Inflammatory macrophage treated with lipopolysaccharide for 4 hours (primary cell): Measurements from ENCODE around the gene SPAM1.
A peak's percentile ranks its signal among the peaks of the same experiment; 100 is the strongest.
"Not testable (repeated sequence)": the region's sequence is repeated elsewhere in the genome, so short reads cannot be mapped to it uniquely, and the experiment has no call there.

Experiments used
- DNase-seq: peaks from one replicate; pipeline ENCODE4 v3.0.0-alpha.2; 2020

SPAM1 gene, protein sequence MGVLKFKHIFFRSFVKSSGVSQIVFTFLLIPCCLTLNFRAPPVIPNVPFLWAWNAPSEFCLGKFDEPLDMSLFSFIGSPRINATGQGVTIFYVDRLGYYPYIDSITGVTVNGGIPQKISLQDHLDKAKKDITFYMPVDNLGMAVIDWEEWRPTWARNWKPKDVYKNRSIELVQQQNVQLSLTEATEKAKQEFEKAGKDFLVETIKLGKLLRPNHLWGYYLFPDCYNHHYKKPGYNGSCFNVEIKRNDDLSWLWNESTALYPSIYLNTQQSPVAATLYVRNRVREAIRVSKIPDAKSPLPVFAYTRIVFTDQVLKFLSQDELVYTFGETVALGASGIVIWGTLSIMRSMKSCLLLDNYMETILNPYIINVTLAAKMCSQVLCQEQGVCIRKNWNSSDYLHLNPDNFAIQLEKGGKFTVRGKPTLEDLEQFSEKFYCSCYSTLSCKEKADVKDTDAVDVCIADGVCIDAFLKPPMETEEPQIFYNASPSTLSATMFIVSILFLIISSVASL

DNA sequence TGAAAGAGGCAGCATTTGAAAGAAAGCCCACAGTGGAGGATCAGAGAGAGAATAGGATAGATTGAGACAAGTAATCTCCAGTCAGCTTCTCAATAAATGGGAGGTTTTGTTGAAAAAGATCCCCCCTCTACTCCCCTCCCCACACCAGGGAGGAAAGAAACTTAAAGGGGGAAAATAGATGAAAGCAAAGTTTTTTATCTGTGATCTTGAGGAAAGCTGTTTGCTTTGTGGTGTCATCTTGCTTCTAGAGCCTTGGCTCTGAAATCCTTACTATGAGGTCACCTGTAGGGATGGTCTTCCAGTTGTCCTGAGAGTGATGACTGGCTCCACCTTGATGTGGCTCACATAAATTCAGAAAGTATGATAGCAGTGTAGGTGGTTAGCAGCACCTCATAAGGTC is at the start of gene SPAM1:
SPAM1 (plus strand) TSS at position 301 of the 400 bp plus-strand sequence. CDS start 28,330 bp downstream, outside the sequence.
- no peak for DNase-seq

DNA sequence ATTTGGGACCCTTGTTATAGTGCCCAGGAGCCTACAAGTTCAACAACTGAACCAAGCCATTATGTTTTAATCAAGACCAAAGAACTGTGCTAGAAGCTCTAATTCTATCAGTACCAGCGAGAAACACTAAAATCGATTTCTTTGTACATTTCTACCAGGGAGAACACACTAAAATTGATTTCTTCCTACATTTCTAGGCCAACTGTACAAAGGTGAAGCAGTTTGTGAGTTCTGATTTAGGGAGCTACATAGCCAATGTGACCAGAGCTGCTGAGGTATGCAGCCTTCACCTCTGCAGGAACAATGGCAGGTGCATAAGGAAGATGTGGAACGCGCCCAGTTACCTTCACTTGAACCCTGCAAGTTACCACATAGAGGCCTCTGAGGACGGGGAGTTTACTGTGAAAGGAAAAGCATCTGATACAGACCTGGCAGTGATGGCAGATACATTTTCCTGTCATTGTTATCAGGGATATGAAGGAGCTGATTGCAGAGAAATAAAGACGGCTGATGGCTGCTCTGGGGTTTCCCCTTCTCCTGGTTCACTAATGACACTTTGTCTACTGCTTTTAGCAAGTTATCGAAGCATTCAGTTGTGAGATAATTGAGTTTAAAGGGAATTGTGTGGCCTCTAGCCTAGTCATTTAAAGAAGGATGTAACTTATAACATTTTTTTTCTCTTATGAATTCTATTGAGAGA is 48.3 kb upstream of the SPAM1 start:
- DNase-seq, result no peak

DNA sequence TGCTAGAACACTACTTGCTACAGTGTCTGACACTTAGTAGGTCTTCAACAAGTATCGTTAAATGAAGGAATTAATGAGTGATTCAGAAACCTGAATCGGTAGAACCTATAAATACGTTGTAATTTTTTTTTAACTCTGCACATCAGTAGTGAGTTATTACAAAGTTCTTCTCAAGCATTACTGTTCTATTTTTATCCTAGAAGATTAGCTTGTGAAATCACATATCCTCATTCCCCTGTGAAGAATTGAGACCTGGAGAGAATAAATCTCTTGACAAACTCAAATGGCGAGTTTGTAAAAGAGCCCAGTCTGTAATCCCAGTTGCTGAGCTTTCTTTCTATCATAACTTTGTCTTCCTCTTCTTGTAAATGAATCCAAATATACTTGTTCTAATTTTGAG is 45.4 kb upstream of the SPAM1 start:
- no peak for DNase-seq

DNA sequence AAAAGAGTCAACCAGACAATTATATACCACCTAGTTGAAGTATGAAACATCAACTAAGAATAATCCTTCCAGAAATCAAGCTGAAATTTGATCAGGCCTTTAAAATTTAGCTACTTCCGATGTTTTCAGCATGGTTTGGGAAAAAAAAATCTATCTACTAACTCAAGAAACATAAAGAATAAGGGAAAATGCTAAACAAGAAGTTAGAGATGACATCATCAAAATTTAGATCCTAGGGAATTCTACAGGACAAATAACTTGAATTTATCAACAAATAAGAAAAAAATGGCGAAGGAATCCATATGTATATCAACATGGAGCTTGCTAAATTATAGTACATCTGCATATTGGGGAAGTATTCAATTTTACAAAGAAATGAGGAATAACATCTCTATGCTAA is 43.7 kb upstream of the SPAM1 start:
- no peak for DNase-seq

DNA sequence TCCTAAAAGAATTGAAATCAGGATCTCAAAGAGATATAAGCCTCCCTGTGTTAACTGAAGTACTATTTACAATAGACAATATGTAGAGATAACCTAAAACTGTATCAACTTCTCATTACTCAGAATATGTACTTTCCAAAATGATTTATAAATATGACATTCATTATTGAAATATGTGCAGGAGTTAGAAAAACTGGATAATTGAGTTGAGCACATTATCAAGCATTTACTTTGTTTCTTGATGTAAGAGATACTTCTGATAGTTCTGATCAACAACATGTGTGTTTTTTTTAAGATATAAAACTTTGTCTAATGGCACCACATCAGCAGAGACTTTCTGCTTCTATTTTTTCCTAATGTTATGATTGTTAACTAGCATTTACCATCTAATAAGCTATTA is 41.9 kb upstream of the SPAM1 start:
- DNase-seq, result no peak

DNA sequence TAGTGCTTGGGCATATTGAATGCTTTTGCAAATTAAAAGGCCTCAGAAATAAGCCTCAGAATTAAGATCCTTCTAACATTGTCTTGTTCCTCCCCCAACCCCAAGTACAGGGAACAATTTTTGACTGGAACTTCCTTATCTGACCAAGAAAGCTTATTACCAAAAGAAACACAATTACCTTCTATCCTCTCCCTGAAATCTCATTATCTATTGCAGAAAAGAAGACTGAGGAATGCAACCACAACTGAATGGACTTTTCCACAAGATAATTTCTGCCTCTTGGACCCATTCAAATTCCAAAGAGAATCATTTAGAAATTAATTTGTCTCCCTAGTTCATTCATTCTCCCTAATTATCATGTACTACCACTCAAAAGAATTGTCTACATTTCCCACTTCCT is 36.8 kb upstream of the SPAM1 start:
- no peak for DNase-seq

DNA sequence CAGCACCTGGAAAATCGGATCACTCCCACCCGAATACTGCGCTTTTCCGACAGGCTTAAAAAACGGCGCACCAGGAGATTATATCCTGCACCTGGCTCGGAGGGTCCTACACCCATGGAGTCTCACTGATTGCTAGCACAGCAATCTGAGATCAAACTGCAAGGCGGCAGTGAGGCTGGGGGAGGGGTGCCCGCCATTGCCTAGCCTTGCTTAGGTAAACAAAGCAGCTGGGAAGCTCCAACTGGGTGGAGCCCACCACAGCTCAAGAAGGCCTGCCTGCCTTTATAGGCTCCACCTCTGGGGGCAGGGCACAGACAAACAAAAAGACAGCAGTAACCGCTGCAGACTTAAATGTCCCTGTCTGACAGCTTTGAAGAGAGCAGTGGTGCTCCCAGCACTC is 30.3 kb upstream of the SPAM1 start:
- not testable (repeated sequence) for DNase-seq

DNA sequence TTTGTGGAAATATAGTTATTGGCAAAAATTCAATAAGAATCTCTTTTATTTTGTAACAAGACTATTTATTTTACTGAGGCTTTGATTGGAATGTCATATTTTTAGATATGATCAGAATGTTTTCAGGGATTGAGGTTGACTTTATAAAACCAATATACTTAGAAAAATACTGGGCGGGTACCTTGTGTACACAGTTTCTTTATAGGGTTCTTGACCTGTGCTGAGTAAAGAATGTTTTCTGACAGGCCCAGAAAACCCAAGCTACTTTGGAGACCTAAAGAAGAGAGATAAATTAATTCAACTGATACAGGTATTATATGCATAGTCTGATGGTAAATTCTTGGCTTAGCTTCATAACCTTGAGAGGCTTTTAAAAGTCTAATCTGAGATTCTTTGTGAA is 23.9 kb upstream of the SPAM1 start:
- DNase-seq, result no peak

DNA sequence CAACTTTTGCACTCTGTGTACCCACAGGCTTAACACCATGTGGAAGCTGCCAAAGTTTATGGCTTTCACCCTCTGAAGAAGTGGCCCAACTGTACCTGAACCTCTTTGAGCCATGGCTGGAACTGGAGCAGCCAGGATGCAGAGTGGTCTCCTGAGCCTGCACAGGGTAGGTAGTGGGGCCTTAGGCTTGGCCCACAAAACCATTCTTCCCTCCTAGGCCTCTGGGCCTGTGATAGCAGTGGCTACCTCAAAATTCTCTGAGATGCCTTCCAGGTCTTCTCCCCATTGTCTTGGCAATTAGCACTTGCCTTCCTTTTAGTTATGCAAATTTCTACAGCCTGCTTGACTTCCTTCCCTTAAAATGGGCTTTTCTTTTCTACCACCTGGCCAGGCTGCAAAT is 19.3 kb upstream of the SPAM1 start:
- DNase-seq, result no peak

DNA sequence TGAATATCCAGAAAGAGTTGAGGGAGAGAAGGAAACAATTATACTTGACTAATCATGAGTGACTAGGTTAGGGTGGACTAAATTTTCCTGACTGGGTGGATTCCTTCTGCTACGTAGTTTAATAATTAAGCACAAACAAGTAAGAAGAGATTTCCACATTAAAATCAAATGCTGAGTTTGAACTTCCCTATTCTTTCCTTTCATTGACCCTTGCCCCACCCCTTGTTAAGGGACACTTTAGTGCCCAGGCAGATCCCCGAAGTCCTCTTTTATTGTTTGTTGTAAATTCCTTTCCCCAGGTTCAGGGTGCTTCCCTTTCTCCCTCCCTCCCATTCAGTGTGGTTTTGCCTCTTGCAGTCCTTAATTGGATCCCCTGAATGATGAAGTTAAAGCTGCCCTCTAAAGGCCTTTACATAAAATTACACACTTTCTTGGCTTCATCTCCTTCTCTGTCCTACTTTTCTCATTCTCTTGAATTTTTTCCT is 8.8 kb upstream of the SPAM1 start:
- DNase-seq, result peak; percentile 10

DNA sequence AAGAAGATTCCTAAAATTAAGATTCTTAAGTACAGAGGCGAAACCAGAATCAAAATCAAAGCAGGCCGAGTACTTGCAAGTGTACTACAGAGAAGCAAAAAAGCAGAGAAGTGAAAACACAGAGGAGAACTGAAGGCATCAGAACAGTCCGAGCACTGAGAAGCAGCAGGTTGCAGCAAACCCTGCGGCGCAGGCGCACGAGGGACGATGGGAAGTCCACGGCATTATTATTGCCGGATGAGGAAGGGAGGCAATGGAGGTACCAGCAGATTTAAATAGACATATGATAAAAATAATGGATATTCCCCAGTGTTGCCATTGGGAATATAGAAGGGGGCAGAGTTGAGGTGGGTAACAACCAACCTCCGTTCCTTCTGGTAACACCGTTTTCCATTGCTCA is 7.2 kb upstream of the SPAM1 start:
- no peak for DNase-seq

DNA sequence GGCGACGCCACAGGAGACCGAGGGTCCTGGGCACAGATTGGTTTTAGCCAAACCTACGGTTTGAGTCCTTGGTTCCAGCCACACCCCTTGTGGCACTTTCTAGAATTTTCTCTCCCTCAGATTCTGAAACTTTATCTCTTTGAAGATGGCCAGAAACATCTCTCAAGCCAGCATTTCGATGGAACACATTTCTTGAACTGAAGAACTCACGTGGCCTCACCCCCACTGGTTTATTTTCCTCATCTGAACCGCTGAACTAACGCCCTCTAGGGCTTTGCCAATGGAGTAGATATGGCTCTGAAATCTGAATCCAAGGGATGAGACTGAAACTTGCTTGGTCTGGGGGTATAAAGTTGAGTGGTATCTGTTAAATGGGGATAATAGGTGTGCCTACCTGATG is 6.7 kb upstream of the SPAM1 start:
- no peak for DNase-seq

DNA sequence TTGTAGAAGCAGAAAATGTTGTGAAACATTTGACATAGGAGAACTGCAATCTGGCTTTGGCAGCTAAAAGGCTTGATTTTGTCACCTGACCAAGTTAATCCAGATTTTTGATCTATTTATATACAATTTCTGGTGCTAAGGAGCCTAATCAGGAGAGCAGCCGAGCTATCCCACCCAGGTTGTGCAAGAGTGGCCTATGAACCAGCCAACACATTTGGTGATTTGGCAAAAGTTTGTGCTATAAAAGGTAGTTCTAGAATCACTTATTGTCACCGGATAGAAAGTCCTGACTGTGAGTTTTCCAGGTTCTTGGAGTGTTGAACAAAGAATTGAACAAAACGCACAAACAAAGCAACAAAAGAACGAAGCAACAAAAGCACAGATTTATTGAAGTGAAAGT is 1.4 kb upstream of the SPAM1 start:
- no peak for DNase-seq

DNA sequence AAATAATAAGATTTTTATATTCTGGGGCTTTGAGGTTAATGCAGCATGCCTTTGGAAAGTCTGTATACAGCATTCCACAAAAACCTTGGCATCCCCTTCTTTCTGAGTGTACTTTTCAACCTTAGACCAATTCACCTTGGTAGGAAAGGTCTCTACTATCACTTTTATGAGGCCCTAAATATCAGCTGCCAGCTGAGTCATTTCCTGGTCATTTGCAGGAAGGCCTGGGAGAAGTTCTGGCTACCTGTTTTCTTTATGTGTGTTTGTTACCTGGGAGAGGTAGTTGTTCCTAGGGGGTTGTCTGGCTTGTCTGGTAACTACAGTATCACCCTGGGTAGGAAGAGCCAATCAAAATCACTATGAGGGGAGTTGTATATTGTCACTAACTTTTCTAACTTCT is 4.1 kb downstream of the SPAM1 start:
- DNase-seq, result no peak

DNA sequence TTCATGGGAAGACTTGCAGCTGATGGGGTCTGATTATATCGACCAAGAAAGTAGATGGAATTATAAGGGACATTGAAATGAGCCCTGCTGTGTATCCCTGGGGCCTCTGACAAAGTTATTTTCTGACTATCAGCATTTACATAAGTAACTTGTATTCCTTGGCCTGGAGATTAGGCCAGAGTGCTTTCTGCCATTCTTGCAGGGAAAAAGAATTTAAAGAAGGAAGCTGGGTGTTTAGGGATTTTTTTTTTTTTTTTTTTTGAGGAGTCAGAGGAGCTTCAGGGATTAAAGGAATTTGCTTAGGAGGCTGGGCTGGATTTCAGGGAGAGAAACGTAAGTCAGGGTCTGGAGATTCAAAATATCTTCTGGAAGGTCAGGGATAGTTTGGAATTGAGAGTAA is 4.6 kb downstream of the SPAM1 start:
- DNase-seq, result no peak

DNA sequence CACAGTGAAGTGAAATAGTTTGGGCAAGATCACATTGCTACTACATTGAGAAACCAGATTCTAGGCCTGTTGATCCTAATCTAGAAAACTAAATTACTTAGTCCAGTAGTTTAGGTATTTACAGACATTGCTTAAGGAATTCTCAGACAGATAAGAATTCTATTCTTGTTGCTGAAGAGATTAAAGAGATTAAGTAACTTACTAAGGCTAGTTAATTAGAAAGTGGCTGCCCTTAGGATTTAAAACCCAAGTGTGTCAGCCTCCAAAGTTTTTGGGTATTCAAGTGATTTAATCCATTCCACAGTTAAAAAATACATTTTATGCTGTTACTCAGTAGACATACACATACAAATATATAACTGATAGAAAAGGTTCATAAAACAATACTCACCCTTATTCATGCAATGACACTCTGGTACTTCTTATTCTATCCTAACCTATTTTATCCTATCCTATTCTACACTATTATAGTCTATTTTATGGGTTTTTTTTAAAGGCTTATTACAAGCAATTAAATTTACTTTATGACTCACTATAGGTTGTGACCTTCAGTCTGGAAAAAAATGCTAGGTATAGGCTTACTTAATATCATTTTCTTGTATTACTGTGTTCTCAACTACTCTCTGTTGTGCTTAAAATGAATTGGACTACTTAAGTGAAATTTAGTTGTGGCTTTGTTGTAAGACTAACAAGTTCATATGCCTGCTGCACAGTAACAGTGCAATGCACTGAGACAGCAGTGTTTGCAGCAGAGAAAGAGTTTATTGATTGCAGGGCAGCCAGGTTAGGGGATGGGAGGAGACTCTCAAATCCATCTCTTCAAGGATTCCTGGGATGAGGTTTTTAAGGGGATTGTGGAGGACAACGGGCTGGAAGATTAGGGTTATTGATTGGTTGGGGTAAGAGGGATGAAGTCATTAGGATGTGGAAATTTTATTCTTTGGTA is 10.7 kb downstream of the SPAM1 start:
- no peak for DNase-seq

DNA sequence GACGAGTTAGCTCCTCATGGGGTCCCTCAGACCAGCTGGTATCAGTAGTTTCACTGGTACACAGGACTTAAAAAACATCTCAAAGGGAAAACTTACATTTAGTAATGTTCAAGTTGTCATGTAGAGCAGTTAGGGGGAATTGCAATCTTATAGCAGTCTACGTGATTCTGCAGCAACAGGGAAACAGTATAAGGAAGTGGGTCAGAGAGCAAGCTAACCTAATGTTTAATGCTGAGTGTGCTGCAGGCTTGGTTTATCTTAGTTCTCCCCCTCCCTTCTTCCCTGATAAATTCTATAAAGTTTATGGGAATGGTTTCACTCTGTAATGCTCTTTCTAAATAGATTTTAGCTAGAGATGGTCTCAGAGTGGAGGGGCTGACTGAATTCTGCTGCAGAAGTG is 11.3 kb downstream of the SPAM1 start:
- DNase-seq, result no peak

DNA sequence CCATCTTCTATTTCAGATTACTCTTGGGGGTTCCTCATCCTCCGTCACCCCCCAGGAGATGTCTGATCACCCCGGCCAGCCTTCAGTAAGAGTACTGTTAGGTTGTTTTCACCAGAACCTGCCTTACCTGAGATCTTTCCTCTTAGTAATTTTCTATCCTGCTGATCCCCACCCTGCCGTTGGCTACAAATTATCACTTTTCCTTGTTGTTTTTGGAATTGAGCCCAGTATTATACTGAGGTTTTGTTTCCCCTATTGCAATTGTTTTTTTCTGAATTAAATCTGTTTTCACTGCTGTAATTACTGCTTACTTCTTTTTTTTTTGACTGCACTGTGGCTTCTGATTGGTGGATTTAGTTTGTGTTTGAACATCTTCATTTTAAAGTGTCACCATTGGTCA is 14.7 kb downstream of the SPAM1 start:
- no peak for DNase-seq

DNA sequence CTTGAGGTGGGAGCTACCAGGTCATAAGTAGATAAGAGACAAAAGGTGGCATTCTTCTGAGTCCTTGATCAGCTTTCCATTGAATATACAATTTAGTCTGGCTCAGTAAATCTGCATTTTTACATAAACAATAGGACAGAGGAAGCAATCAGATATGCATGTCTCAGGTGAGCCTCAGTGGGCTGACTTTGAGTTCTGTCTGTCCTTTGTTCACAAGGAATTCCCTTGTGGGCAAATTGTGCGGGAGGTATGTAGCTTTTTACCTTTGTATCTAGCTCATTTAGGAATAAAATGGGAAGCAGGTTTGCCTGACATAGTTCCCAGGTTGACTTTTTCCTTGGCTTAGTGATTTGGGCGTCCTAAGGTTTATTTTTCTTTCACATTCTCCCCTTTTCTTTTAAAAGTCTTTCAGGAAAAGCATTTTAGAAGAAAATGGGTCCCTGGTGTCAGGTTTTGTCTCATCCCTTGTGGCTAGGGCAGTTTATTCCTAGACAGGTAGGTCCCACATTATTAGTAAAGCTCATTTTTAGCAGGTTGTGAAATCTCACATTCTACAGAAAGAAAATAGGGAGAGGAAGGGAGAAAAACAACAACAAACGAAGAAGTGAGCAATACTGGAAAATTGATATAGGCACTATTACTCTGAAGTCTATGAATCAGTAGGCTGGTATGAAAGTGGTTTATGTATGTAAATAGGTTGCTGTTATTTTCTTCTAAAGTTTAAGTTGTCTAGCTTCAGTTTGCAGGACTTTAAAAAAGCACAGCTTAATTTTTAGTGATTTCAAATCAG is 16.5 kb downstream of the SPAM1 start:
- DNase-seq, result no peak

DNA sequence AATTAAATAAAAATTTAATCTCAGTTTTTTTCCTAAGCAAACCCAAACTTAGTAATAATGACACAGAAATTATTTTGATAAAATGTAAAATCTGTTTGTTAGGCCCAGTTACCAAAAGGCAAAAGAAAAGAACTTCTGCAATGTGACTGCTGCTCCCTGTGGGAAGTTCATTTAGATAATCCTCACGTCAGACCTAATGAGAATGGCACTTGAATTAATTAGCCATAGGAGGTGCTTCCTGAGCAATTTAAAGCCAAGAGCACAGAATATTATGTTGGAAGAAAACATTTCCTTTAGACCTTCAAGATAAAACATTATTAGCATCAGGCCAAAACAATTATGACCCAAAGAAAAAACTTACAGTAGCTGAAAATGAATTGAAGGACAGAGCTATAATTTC is 19.4 kb downstream of the SPAM1 start:
- no peak for DNase-seq

DNA sequence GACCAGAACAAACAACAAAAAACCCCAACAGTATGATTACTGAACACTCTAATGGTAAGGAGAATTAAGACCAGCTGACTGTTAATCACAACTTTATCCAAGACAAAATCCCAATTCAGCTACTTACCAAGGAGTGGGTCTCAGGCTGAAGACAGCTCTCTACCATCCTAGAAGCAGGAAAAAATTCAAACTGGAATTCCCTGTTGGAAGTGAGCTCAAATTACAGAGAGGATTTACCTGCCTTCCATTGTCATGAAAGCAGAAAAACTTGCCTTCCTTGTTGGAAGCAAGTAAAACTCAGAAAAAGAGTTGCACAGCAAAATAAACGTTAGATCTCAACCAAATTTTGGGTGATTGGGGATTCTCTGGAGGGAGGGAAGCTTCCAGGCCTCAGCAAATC is 20.9 kb downstream of the SPAM1 start:
- DNase-seq, result no peak

DNA sequence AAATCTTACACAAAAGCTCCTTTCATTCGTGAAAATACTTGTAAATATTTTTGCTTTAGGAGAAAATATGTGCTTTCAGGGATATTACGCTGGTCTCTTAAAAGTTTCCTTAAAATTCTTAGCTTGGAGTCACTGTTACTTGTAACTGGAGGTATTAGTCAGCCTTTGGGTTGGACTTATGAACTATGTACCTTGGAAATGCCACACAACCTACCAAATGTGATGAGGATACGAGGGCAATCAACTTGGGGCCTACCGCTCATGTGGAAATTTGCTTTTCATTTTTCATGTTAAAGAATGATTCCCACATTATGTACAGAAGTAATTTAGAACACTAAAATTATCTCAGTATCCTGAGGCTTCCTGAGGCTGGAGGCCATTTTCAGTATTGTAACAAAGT is 23.1 kb downstream of the SPAM1 start:
- no peak for DNase-seq
